CD4-positive, alpha-beta T cell treated with Interleukin-4 for 1 hour (primary cell): ENCODE data around the gene CXCL3.
A peak's percentile ranks its signal among the peaks of the same experiment; 100 is the strongest.
"Not testable (repeated sequence)": the region's sequence is repeated elsewhere in the genome, so short reads cannot be mapped to it uniquely, and the experiment has no call there.

Experiments used
- DNase-seq, 2 donors: peaks; one replicate each; pipeline ENCODE4 v3.0.0-alpha.2; 2020 to 2022

CXCL3 gene

GRCh38 chr4:74038425-74039314 lies at the start of gene CXCL3:
TSS of gene CXCL3 (minus strand) at chr4:74038689. CDS start at chr4:74038611, 78 bp downstream.
- DNase-seq: peak in 1 of 2 donors; percentile 44

DNA sequence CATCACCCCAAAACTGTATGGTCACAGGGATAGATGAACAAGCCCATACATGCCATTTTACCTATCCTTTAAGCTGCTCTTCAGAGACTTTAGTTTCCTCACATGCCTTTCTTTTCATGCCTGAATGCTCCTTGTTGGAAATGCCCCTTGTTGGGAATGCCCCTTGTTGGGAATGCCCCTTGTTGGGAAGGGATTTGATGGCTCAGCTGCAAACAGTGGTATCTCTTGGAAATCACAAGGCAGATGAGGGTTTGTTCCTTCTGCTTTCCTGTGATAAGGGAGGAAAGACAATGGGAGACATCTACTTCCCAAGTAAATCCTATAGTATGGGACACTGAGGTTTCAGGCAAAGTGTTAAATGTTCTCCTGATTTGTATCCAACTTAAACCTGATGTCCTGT lies 49.0 kb upstream of the CXCL3 start:
- no peak for DNase-seq

DNA sequence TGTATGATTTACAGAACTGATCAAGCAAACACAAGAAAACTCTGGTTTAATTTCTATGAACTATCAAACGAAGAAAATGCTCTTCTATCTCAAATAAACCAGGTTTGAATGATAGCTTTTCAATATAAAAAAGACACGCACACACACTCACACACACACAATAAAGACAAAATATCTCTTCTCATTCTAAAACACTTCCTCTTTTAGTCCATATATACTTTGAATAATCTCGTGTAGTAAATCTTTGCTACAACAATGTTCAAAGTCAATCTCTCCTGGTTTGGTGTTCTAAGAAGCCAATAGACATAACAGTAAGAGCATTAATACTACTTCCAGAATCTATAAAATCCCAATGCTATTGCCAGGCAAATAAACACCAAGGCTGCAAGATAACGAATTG lies 47.2 kb upstream of the CXCL3 start:
- DNase-seq: no peak

DNA sequence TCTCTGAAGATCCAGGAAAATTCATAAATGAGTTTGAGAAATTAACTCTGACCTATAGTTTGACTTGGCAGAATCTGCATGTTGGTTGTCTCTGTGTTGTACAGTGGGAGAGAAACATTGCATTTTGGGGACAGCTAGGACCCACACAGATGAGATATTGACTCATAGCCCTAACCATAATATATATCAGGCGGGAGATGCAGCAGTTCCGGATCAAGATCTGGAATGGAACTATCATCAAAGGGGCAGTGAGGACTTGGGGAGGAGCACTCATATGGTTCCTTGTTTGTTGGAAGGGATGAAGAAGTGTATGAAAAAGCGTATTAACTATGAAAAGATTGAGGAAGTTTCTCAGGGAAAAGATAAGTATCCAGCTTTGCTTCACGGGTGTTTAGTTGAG lies 46.5 kb upstream of the CXCL3 start:
- DNase-seq: no peak

DNA sequence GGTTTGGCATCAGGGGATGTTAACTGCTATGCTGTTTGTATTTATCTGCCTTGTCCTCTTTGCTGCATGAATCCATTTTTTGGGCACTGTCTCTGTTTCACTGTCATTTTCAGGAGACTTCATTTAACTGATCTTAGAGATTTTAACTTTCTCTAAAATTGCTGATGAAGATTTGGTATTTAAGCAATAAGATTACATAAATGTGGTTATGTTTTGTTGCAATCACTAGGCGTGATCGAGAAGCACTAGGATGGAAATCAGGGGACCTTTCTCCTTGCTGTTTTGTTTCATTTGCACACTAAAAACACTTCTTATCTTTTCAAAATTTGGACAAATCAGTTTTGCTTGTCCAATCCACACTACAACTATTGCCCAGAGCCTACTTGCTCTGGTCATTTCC lies 45.1 kb upstream of the CXCL3 start:
- DNase-seq: no peak

DNA sequence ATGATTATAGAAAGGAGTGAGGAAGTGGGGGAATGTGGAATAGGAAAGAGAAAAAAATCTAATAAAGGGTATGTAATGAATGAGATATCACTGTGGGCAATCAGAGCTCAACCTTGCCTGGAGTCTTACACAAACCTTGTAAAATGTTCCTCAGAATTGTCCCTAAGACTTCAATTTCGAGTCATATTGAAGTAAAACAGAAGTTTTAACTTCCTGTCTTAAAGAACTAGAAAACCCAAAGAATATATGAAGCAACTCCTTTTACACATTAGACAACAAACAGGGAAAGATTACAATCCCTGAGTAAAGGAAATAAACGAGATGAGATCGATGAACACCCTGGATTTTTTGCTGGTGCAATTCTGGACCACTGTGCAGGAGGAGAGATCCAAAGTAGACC lies 42.5 kb upstream of the CXCL3 start:
- DNase-seq: no peak

DNA sequence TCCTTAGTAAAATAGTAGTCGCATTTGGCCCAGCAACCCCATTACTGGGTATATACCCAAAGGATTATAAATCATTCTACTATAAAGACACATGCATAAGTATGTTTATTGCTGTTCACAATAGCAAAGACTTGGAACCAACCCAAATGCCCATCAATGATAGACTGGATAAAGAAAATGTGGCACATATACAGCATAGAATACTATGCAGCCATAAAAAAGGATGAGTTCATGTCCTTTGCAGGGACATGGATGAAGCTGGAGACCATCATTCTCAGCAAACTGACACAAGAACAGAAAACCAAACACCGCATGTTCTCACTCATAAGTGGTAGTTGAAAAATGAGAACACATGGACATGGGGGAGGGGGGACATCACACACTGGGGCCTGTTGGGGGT lies 41.9 kb upstream of the CXCL3 start:
- not testable (repeated sequence) for DNase-seq

DNA sequence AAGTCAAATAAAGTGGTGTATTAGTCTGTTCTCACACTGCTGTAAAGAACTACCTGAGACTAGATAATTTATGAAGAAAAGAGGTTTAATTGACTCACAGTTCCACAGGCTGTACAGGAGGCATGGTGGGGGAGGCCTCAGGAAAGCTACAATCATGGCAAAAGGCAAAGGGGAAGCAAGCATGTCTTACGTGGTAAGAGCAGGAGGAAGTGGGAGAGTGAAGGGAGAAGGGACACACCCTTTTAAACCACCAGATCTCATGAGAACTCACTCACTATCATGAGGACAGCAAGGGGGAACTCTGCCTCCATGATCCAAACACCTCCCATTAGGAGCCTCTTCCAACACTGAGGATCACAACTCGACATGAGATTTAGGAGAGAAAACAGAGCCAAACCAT lies 40.5 kb upstream of the CXCL3 start:
- peak in 1 of 2 donors; percentile 26 for DNase-seq

DNA sequence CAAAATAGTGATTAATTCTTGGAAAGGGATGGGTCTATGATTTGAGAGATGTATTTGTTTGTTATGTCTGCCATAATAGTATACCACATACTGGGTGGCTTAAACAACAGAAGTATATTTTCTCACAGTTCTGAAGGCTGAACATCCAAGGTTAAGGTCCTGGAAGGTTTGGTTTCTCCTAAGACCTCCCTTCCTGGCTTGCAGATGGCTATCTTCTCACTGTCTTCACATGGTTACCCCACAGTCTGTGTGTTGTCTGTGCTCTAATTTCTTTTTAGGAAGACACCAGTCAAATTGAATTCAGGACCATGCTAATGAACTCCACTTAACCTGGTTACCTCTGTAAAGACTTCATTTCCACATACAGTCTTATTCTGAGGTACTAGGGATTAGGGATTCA lies 34.9 kb upstream of the CXCL3 start:
- no peak for DNase-seq

- DNase-seq: no peak
Measured at GRCh38 chr4:74072739-74073138, 34.2 kb upstream of the CXCL3 start.

DNA sequence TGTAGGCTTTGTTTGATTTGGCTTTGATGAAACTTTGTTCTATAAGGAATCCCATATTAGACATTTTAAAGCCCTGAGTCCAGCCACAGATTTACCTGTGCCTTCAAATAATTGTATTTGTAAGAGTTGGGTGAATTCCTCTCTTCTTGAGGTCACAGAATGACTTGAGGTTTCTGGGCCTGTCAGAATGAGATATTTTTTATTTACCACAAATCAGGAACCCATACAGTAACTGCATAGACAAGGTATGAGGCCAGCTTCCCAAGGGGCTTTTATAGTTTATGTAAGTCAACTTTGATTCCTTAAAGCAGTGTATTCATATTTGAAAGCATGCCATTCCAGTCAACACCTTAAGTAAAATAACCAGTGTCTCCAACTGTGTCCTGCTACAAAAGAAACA lies 29.1 kb upstream of the CXCL3 start:
- DNase-seq: no peak

GRCh38 chr4:74066232-74066631 lies 27.7 kb upstream of the CXCL3 start:
- no peak for DNase-seq

- no peak for DNase-seq
Measured at GRCh38 chr4:74065115-74065642, 26.7 kb upstream of the CXCL3 start.

DNA sequence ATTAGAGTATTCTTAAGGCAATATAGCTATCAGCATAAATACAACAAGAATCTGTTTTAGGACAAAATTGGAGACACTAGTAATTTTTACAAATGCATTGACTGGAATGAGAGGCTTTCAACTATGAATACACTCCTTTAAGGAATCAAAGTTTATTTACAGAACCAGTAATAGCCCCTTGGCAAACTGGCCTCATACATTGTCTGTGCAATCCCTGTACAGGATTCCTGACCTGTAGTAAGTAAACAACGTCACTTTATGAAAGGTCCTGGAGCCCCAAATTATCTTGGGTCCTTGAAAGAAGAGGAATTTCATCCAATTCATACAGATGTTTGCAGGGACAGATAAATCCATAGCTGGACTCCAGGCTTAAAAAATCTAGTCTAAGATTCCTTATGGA lies 25.4 kb upstream of the CXCL3 start:
- no peak for DNase-seq

- DNase-seq: no peak
Measured at GRCh38 chr4:74062953-74063352, 24.5 kb upstream of the CXCL3 start.

GRCh38 chr4:74061430-74061829 lies 22.9 kb upstream of the CXCL3 start:
- no peak for DNase-seq

GRCh38 chr4:74059161-74059829 lies 20.8 kb upstream of the CXCL3 start:
- DNase-seq: no peak

- no peak for DNase-seq
Measured at GRCh38 chr4:74058048-74058651, 19.7 kb upstream of the CXCL3 start.

DNA sequence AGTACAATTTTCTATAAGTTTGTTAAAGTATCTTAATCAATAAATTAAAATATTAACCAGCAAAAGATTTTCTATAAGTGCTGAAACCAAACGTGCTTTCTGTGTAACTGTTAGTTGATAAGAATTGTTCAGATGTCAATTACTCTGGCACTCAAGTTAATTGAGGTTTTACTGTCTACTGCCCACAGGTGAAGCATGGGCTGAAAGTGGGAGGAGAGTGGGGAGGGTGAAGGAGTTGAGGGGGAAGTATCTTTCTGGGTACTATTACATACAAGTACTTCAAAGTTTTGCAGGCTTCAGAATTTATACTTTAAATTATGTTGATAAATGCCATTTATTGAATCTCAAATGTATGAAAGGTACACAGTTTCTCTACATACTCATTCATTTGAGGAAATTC lies 19.1 kb upstream of the CXCL3 start:
- DNase-seq: no peak

DNA sequence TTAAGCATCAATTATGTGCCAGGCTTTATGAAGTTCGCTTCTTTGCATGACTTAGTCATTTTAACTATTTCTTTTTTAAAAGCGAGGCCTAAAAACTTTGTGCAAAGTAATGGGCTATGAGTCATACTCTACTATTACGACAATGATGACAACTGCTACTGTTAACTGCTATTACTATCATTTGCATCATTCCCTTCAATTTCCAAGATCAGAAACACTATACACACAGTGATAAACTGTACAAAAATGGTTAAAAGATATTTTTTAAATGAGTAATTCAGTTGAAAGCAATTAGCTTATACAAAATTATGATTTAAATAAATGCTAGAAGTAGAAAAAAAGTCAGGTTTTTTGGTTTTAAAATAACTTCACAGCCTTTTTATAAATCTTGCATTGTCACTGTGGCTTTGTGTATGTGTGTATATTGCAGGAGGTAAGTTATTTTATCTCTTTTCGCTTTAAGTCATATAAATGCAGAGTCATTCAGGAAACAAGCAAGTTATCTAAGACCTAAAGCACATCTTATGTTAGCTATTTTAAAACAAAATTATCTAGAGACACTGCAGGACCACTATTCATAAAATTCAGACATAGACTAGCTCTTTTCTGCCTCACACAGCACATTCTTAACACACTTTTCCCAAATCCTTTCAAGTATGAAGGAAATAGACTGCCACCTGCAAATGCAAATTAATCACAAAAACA lies 18.5 kb upstream of the CXCL3 start:
- DNase-seq: no peak

DNA sequence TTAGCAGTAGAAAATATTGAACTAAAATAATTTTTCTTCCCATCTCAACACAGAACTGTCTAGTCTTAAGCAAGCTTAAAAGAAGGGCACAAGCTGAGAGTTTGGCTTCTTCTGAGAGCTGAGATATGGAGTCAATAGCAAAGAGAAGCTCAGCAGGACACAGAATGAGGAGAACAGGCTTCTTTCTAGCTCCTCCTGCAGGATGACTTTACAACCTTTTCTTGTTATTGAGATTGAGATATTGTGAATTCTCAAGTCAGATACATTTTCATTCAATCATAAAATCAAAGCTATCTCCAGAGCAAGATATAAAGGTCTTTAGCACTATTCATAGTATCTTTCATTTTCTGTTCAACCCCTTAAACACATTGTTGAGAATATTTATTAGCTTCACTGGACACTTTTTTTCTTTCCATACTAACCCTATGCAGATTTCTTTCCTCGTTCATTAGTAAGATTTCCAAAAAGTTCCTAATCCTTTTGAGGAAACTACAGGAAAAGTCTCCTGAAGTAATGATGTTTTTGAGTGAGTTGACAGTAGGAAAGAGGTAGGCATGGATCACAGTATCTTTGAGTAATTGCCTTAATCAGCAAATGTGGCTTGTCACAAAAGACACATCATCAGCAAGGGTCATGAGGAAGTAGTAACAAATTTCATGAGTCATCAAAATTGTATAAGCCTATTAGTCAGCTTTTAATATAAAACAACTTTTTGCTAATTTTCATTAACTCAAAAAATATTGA lies 17.8 kb upstream of the CXCL3 start:
- DNase-seq: no peak

- DNase-seq: no peak
Measured at GRCh38 chr4:74055498-74055897, 17.0 kb upstream of the CXCL3 start.
